GM18507 (cell line): Measurements from ENCODE around the gene ONECUT2.
"Not testable (repeated sequence)": the region's sequence is repeated elsewhere in the genome, so short reads cannot be mapped to it uniquely, and the experiment has no call there.

Experiments
- DNase-seq: peaks from one replicate; pipeline ENCODE4 v3.0.0; 2011; ENCODE audit warnings: low read depth; ENCODE audit not compliant: insufficient read length; ENCODE audit errors: extremely low spot score
- FAIRE-seq: peaks from 2 replicates; lab custom pipeline; 2011; peaks lifted over from hg19 to GRCh38; lab: Jason Lieb, UNC

ONECUT2 gene

GRCh38 chr18:57518533-57518932, 83.4 kb downstream of the ONECUT2 start:
- DNase-seq (no peak), FAIRE-seq (no peak)

- DNase-seq (no peak), FAIRE-seq (no peak)
Measured at GRCh38 chr18:57519668-57520424, 84.7 kb downstream of the ONECUT2 start.

- not testable (repeated sequence) for FAIRE-seq, DNase-seq
Measured at GRCh38 chr18:57522348-57522747, 87.2 kb downstream of the ONECUT2 start.

GRCh38 chr18:57523171-57523956, 88.2 kb downstream of the ONECUT2 start:
- DNase-seq (no peak), FAIRE-seq (no peak)

- no peak for DNase-seq
- no peak for FAIRE-seq
Measured at GRCh38 chr18:57527556-57528229, 92.5 kb downstream of the ONECUT2 start.

GRCh38 chr18:57529151-57529550, 94.0 kb downstream of the ONECUT2 start:
- DNase-seq (no peak), FAIRE-seq (no peak)

GRCh38 chr18:57533006-57533867, 98.1 kb downstream of the ONECUT2 start:
- no peak for DNase-seq
- no peak for FAIRE-seq

GRCh38 chr18:57533868-57534510, 98.8 kb downstream of the ONECUT2 start:
- FAIRE-seq (no peak), DNase-seq (no peak)

- FAIRE-seq (no peak), DNase-seq (no peak)
Measured at GRCh38 chr18:57534511-57534909, 99.3 kb downstream of the ONECUT2 start.

- DNase-seq (no peak), FAIRE-seq (no peak)
Measured at GRCh38 chr18:57538614-57539013, 103.4 kb downstream of the ONECUT2 start.

- DNase-seq (no peak), FAIRE-seq (no peak)
Measured at GRCh38 chr18:57539702-57540101, 104.5 kb downstream of the ONECUT2 start.
